NCI-H2227 treated with DMSO at 0.1 percent for 48 hours (cell line): Measurements from ENCODE around the gene CRYBG1.
"Not testable (repeated sequence)": the region's sequence is repeated elsewhere in the genome, so short reads cannot be mapped to it uniquely, and the experiment has no call there.

ENCODE experiments used
- DNase-seq: peaks from one replicate; lab custom pipeline; 2025; lab: John Stamatoyannopoulos, UW

CRYBG1 gene

DNA sequence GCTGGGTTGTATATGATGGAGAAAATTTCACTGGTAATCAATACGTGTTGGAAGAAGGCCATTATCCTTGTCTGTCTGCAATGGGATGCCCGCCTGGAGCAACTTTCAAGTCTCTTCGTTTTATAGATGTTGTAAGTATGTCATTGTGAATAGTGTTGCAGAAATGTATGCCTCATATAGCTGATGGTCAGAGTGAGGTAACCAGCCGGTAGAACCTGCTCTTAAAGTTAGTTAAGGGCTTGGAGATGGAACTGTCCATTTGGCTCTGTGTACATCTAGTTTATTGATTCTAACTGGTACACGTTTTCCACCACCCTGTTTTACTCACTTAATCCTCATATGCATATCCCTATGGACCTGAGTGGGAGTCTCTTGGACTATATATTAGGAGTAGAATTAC lies 195.2 kb downstream of the CRYBG1 start:
- DNase-seq = no peak

- DNase-seq = no peak
Observed at GRCh38 chr6:106556368-106556960, 195.9 kb downstream of the CRYBG1 start.

DNA sequence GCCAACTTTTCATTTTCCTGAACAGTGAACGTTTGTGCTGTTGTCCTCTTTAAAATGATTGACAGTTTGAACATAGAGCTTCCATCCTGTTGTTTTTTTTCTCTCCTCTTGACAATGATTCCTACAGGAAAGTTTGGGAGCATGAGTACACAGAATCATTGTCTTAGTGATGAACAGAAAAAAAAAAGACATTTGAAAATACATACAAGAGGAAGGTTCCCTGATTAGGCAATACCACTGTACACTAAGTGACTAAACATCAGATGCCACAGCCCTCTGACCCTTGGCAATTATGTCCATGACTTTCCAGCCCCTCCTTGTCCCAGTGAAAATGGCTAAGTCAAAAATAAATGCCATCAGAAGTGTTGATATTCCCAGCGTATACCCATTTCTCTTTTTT lies 197.3 kb downstream of the CRYBG1 start:
- DNase-seq = no peak

GRCh38 chr6:106558364-106558763 lies 197.8 kb downstream of the CRYBG1 start:
- DNase-seq = no peak

GRCh38 chr6:106559659-106560058 lies 199.1 kb downstream of the CRYBG1 start:
- DNase-seq = not testable (repeated sequence)

DNA sequence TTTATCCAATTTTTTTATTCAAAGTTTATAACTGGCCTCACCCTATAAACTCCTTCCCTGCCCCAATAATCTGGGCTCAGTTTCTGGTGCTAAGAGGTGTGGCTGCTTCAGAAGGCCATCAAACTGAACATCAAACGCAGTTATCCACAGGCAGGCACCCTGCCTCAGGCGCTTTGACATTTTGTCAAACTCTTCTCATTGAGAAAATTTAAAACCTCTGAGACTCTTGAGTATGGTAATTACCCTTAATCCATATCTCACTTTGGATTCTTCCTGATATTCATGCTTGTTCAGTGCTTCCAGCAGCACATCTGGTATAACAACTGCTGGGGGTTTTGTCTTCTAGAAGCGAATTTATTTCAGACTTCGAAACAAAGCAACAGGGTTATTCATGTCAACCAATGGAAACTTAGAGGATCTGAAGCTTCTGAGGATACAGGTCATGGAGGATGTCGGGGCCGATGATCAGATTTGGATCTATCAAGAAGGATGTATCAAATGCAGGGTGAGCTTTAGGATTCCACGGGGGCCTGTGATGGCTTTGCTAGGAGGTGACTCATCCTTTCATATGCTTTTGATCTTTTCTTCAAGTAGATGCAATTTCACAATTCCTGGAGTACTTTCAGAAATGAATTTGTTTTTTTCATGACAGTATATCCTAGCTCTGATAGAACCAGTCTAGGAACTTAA lies 200.6 kb downstream of the CRYBG1 start:
- no peak for DNase-seq

DNA sequence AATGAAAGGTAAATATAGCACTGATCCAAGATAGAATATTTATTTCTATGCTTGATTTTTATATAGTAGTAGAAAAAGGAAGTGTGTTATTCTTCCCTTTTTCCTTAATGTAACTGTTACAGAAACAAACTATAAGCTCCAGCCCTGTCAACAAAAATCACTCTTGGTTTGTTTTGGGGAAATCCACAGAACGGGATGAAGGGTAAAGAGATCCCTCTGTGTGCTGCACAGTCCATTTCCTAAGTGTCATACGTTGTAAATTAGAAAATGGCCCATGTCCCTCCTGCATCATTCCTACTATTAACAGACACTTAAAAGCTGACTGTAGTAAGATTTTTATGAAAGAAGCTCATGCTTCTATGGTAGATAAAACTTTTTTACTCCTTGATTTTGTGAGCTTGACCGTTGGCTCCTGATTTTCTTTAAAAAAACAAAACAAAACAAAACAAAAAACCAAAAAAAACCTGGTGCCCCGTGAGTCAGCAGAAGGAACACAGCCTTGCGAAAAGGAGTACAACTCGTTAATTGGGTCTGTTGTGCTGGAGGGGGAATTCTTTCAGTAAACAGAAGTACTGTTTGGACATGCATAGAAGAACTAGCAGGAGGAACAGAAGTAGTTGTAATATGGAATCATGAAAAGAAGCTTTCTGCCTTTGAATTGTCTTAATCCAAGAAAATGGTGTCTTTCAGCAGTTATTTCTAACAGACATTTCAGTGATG lies 201.3 kb downstream of the CRYBG1 start:
- DNase-seq = no peak

GRCh38 chr6:106563614-106564013 lies 203.1 kb downstream of the CRYBG1 start:
- no peak for DNase-seq

- no peak for DNase-seq
Observed at GRCh38 chr6:106564476-106564875, 204.0 kb downstream of the CRYBG1 start.

- DNase-seq = no peak
Observed at GRCh38 chr6:106568530-106568929, 208.0 kb downstream of the CRYBG1 start.

GRCh38 chr6:106569428-106569827 lies 208.9 kb downstream of the CRYBG1 start:
- DNase-seq = no peak

DNA sequence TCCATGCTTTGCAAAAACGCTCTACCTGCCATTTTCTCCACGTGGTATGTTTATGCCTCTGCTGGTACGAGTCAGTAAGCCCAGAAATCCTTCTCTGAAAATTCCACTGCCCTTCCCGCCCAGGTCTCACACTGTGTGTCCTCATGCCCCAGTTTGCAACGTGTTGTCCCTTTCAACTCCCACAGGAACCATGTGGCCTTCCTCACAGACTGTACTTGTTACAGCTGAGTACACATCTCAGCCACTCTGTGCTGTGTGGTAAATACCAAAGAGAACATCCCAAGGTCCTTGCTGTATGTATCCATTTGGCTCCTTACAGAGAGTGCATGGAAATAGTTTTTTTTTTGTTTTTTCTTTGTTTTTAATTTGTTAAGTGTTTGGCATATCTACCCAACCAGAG lies 211.9 kb downstream of the CRYBG1 start:
- DNase-seq = no peak

GRCh38 chr6:106572875-106573585 lies 212.5 kb downstream of the CRYBG1 start:
- DNase-seq = no peak

GRCh38 chr6:106574741-106575458 lies 214.4 kb downstream of the CRYBG1 start:
- peak; percentile 40 for DNase-seq

GRCh38 chr6:106579281-106579680 lies 218.8 kb downstream of the CRYBG1 start:
- no peak for DNase-seq

GRCh38 chr6:106581468-106581867 lies 221.0 kb downstream of the CRYBG1 start:
- DNase-seq = no peak

GRCh38 chr6:106586815-106587415 lies 226.4 kb downstream of the CRYBG1 start:
- no peak for DNase-seq

DNA sequence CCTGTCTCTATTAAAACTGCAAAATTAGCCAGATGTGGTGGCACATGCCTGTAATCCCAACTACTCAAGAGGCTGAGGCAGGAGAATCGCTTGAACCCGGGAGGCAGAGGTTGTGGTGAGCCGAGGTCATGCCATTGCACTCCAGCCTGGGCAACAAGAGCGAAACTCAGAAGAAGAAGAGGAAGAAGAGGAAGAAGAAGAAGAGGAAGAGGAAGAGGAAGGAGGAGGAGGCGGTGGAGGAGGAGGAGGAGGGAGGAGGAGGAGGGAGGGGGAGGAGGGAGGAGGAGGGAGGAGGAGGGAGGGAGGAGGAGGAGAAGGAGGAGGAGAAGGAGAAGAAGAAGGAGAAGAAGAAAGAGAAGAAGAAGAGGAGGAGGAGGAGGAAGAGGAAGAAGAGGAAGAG lies 228.4 kb downstream of the CRYBG1 start:
- DNase-seq = not testable (repeated sequence)

DNA sequence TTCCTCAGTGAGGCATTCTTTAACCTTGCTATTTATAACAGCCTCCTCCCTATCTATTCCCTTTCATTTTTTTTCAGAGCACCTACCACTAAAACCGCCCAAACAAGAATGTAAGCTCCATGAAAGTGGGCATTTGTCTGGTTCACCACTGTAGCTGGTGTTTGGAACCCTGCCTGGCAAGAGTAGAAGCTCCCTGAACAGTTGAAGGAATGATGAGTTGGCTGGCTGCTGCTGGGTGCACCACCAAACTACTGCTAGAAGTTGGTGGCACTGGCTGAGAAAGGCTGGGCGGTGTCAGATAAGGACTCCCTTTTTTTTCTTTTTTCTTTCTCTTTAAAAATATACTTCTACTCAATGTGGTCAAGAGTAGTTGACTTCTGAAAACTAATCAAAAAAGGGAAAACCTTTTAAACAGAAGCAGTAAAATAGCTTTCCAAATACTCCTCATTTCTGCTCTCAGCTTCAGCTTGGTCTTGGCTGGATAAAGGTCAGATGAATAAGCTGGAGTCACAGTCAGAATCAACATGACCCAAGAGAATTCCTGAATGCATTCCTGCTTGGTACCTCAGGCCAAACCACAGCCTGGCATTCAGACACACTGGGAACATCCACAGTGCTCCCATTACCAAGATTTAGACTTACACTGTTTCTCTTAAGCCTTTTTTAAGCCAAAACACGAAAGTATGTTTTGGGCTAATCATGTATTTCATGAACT lies 230.8 kb downstream of the CRYBG1 start:
- no peak for DNase-seq

- DNase-seq = no peak
Observed at GRCh38 chr6:106599440-106599839, 238.9 kb downstream of the CRYBG1 start.

DNA sequence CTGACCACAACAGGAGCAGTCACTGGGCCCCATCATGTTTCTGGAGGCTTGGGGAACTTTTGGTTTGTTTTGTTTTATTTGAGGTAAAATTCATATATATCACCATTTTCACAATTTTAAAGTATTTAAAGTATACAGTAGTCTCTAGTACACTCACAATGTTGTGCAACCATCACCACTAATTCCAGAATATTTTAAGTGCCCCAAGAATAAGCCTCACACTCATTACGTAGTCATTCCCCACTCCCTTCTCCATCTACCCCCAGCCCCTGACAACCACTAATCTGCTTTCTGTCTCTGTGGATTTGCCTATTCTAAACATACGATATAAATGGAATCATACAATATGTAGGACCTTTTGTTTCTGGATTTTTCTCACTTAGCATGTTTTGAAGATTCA lies 239.8 kb downstream of the CRYBG1 start:
- DNase-seq = no peak
